ENCODE data around the gene KLHL21. TPM values are rescaled to one million over a fixed set of nuclear protein-coding genes. Genes with fewer than 3 reads are reported as not detected.

The KLHL21 gene
- total RNA-seq, 1 experiment from 2014 or later: 17.6 TPM

DNA sequence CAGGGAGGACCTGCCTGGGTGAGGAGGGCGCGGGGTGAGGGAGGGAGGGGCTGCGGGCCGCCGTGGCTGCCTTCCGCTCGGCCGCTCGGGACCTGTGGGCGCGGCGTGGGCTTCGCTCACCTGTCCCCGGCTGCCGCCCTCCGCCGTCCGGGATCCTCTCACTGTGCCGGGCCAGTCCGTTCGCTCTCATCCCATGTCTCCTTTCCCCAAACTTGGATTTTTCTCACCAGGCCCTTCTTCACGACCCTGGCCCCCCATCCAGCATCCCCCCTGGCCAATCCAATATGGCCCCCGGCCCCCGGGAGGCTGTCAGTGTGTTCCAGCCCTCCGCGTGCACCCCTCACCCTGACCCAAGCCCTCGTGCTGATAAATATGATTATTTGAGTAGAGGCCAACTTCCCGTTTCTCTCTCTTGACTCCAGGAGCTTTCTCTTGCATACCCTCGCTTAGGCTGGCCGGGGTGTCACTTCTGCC, 22.5 kb downstream of the KLHL21 start:
- Mint-ChIP-seq H3K4me3 (peak overlapping the region; percentile 85), H3K4me1 (peaks cover 17% of the 10 kb centered on the region), H3K36me3 (peaks cover 3% of the 10 kb centered on the region; the same call in 1 of the 2 replicates), H3K27me3 (ENCODE audit: low read depth) (no peaks in the 10 kb centered on the region), H3K27ac (peak overlapping the region; percentile 41; the same call in 1 of the 2 replicates), H3K9me3 (no peaks in the 10 kb centered on the region)
- TF ChIP-seq FOXK1 (CRISPR knock-in tag; IDR thresholded peaks at IDR 0.05): no peak
- TF ChIP-seq, protein P1, sequence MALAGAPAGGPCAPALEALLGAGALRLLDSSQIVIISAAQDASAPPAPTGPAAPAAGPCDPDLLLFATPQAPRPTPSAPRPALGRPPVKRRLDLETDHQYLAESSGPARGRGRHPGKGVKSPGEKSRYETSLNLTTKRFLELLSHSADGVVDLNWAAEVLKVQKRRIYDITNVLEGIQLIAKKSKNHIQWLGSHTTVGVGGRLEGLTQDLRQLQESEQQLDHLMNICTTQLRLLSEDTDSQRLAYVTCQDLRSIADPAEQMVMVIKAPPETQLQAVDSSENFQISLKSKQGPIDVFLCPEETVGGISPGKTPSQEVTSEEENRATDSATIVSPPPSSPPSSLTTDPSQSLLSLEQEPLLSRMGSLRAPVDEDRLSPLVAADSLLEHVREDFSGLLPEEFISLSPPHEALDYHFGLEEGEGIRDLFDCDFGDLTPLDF (CRISPR knock-in tag; IDR thresholded peaks at IDR 0.05): no peak
- TF ChIP-seq, protein P2, sequence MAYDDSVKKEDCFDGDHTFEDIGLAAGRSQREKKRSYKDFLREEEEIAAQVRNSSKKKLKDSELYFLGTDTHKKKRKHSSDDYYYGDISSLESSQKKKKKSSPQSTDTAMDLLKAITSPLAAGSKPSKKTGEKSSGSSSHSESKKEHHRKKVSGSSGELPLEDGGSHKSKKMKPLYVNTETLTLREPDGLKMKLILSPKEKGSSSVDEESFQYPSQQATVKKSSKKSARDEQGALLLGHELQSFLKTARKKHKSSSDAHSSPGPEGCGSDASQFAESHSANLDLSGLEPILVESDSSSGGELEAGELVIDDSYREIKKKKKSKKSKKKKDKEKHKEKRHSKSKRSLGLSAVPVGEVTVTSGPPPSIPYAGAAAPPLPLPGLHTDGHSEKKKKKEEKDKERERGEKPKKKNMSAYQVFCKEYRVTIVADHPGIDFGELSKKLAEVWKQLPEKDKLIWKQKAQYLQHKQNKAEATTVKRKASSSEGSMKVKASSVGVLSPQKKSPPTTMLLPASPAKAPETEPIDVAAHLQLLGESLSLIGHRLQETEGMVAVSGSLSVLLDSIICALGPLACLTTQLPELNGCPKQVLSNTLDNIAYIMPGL (CRISPR knock-in tag; IDR thresholded peaks at IDR 0.05): no peak
- TF ChIP-seq, protein P3, sequence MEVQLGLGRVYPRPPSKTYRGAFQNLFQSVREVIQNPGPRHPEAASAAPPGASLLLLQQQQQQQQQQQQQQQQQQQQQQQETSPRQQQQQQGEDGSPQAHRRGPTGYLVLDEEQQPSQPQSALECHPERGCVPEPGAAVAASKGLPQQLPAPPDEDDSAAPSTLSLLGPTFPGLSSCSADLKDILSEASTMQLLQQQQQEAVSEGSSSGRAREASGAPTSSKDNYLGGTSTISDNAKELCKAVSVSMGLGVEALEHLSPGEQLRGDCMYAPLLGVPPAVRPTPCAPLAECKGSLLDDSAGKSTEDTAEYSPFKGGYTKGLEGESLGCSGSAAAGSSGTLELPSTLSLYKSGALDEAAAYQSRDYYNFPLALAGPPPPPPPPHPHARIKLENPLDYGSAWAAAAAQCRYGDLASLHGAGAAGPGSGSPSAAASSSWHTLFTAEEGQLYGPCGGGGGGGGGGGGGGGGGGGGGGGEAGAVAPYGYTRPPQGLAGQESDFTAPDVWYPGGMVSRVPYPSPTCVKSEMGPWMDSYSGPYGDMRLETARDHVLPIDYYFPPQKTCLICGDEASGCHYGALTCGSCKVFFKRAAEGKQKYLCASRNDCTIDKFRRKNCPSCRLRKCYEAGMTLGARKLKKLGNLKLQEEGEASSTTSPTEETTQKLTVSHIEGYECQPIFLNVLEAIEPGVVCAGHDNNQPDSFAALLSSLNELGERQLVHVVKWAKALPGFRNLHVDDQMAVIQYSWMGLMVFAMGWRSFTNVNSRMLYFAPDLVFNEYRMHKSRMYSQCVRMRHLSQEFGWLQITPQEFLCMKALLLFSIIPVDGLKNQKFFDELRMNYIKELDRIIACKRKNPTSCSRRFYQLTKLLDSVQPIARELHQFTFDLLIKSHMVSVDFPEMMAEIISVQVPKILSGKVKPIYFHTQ (CRISPR knock-in tag; IDR thresholded peaks at IDR 0.05): no peak
- no peak for TF ChIP-seq GRHL2 (CRISPR knock-in tag; IDR thresholded peaks at IDR 0.05; ENCODE audit: insufficient replicate concordance, severe bottlenecking)
- 0 out of 2 replicates have a peak, but pooled peaks have one; percentile 27 for TF ChIP-seq ZNF232 (CRISPR knock-in tag; IDR thresholded peaks at IDR 0.05)
- TF ChIP-seq ETV6 (CRISPR knock-in tag; IDR thresholded peaks at IDR 0.05): no peak
- ChIA-PET CTCF (interaction anchor here (1.0 to 2.9 kb wide), 11 partner anchors 22 to 375 kb away, joined by 3 to 20 read pairs (median 5); partner anchors contain the start of genes KLHL21, NOL9 and TAS1R1), POLR2A (interaction anchor here (0.6 to 2.0 kb wide), 5 partner anchors 15 to 89 kb away, joined by 3 to 5 read pairs (median 3); partner anchors contain the start of genes NOL9 and TAS1R1)
- no peak for DNase-seq (ENCODE audit: low spot score)
- ATAC-seq: peak; percentile 9; the same call in 1 of the 2 replicates

DNA sequence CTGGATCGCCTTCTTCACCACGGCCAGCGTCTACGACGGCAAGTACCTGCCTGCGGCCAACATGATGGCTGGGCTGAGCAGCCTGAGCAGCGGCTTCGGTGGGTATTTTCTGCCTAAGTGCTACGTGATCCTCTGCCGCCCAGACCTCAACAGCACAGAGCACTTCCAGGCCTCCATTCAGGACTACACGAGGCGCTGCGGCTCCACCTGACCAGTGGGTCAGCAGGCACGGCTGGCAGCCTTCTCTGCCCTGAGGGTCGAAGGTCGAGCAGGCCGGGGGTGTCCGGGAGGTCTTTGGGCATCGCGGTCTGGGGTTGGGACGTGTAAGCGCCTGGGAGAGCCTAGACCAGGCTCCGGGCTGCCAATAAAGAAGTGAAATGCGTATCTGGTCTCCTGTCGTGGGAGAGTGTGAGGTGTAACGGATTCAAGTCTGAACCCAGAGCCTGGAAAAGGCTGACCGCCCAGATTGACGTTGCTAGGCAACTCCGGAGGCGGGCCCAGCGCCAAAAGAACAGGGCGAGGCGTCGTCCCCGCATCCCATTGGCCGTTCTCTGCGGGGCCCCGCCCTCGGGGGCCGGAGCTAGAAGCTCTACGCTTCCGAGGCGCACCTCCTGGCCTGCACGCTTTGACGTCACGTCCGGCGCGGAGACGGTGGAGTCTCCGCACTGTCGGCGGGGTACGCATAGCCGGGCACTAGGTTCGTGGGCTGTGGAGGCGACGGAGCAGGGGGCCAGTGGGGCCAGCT, 23.1 kb downstream of the KLHL21 start, which contains the start of gene ZBTB48:
Gene ZBTB48, plus strand, starts transcription at position 621 of the 745 bp plus-strand sequence. CDS start 616 bp downstream, outside the sequence.
- ChIA-PET POLR2A (interaction anchor here (0.6 to 2.0 kb wide), 5 partner anchors 16 to 89 kb away, joined by 3 to 5 read pairs (median 3); partner anchors contain the start of genes NOL9 and TAS1R1), CTCF (interaction anchor here (0.6 to 2.9 kb wide), 14 partner anchors 10 to 546 kb away, joined by 3 to 20 read pairs (median 4); partner anchors contain the start of genes KLHL21, NOL9 and TAS1R1)
- Mint-ChIP-seq H3K9me3 (no peaks in the 10 kb centered on the region), H3K27ac (peak within 1 kb of the TSS; percentile 84), H3K4me3 (peak within 1 kb of the TSS; percentile 85), H3K36me3 (peaks cover 3% of the 10 kb centered on the region; the same call in 1 of the 2 replicates), H3K27me3 (ENCODE audit: low read depth) (no peaks in the 10 kb centered on the region), H3K4me1 (peaks cover 17% of the 10 kb centered on the region)
- ATAC-seq (peak; percentile 98), DNase-seq (ENCODE audit: low spot score) (peak; percentile 99)
- TF ChIP-seq GRHL2 (CRISPR knock-in tag; IDR thresholded peaks at IDR 0.05; ENCODE audit: insufficient replicate concordance, severe bottlenecking) (no peak), NR2C2 (CRISPR knock-in tag; IDR thresholded peaks at IDR 0.05) (no peak), PRRX2 (CRISPR knock-in tag; IDR thresholded peaks at IDR 0.05) (no peak), TEAD4 (CRISPR knock-in tag; IDR thresholded peaks at IDR 0.05) (no peak), NFE2L1 (CRISPR knock-in tag; IDR thresholded peaks at IDR 0.05) (no peak), SMAD3 (CRISPR knock-in tag; IDR thresholded peaks at IDR 0.05; ENCODE audit: borderline replicate concordance) (0 out of 2 replicates have a peak, but pooled peaks have one; percentile 58), ZNF138 (CRISPR knock-in tag; conservative IDR thresholded peaks at IDR 0.05) (no peak), SMAD4 (CRISPR knock-in tag; IDR thresholded peaks at IDR 0.05) (no peak), ZNF121 (CRISPR knock-in tag; IDR thresholded peaks at IDR 0.05) (no peak), FOXK1 (CRISPR knock-in tag; IDR thresholded peaks at IDR 0.05) (peak; percentile 82), ZNF416 (CRISPR knock-in tag; IDR thresholded peaks at IDR 0.05) (no peak), NFATC4 (CRISPR knock-in tag; IDR thresholded peaks at IDR 0.05) (no peak)
- TF ChIP-seq, protein P4, sequence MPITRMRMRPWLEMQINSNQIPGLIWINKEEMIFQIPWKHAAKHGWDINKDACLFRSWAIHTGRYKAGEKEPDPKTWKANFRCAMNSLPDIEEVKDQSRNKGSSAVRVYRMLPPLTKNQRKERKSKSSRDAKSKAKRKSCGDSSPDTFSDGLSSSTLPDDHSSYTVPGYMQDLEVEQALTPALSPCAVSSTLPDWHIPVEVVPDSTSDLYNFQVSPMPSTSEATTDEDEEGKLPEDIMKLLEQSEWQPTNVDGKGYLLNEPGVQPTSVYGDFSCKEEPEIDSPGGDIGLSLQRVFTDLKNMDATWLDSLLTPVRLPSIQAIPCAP (CRISPR knock-in tag; IDR thresholded peaks at IDR 0.05): no peak
- TF ChIP-seq, protein P3 (CRISPR knock-in tag; IDR thresholded peaks at IDR 0.05): no peak
- TF ChIP-seq, protein P5, sequence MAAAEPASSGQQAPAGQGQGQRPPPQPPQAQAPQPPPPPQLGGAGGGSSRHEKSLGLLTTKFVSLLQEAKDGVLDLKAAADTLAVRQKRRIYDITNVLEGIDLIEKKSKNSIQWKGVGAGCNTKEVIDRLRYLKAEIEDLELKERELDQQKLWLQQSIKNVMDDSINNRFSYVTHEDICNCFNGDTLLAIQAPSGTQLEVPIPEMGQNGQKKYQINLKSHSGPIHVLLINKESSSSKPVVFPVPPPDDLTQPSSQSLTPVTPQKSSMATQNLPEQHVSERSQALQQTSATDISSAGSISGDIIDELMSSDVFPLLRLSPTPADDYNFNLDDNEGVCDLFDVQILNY (CRISPR knock-in tag; IDR thresholded peaks at IDR 0.05): 0 out of 2 replicates have a peak, but pooled peaks have one; percentile 42
- TF ChIP-seq, protein P6, sequence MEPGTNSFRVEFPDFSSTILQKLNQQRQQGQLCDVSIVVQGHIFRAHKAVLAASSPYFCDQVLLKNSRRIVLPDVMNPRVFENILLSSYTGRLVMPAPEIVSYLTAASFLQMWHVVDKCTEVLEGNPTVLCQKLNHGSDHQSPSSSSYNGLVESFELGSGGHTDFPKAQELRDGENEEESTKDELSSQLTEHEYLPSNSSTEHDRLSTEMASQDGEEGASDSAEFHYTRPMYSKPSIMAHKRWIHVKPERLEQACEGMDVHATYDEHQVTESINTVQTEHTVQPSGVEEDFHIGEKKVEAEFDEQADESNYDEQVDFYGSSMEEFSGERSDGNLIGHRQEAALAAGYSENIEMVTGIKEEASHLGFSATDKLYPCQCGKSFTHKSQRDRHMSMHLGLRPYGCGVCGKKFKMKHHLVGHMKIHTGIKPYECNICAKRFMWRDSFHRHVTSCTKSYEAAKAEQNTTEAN (CRISPR knock-in tag; IDR thresholded peaks at IDR 0.05): no peak

All from WTC11 (cell line).